ENCODE measurements around the gene PHOSPHO1. TPM values are rescaled to one million over a fixed set of nuclear protein-coding genes. Genes with fewer than 3 reads are reported as not detected.

Gene PHOSPHO1
- total RNA-seq, 2 experiments from 2014 or later, result not detected

- ChIA-PET CTCF (interaction anchor here (0.6 kb wide), 1 partner anchor 1135 kb away, joined by 4 read pairs; no protein-coding TSS in a partner anchor), POLR2A (no interaction called here)
These were observed 18.8 kb upstream of the PHOSPHO1 start for GRCh38 chr17:49249292-49249794.

GRCh38 chr17:49247944-49248343, 17.4 kb upstream of the PHOSPHO1 start:
- ChIA-PET POLR2A (no interaction called here), CTCF (no interaction called here)

- ChIA-PET POLR2A (no interaction called here), CTCF (no interaction called here)
These were observed 14.3 kb upstream of the PHOSPHO1 start for GRCh38 chr17:49244839-49245238.

GRCh38 chr17:49242813-49243212, 12.2 kb upstream of the PHOSPHO1 start:
- ChIA-PET POLR2A (no interaction called here), CTCF (no interaction called here)

- ChIA-PET CTCF (no interaction called here), POLR2A (no interaction called here)
These were observed 11.3 kb upstream of the PHOSPHO1 start for GRCh38 chr17:49241692-49242397.

- ChIA-PET POLR2A (no interaction called here), CTCF (no interaction called here)
These were observed 10.5 kb upstream of the PHOSPHO1 start for GRCh38 chr17:49241040-49241439.

GRCh38 chr17:49240619-49241018, 10.0 kb upstream of the PHOSPHO1 start:
- CTCF ChIA-PET, result no interaction called here
- POLR2A ChIA-PET, result no interaction called here

GRCh38 chr17:49239963-49240362, 9.4 kb upstream of the PHOSPHO1 start:
- CTCF ChIA-PET, result interaction anchor here (0.6 to 1.8 kb wide), 2 partner anchors 13 to 60 kb away, joined by 3 to 5 read pairs; no protein-coding TSS in a partner anchor
- POLR2A ChIA-PET, result no interaction called here

GRCh38 chr17:49235896-49236295, 5.3 kb upstream of the PHOSPHO1 start:
- ChIA-PET CTCF (interaction anchor here (0.6 to 2.3 kb wide), 2 partner anchors 9 to 347 kb away, joined by 6 to 7 read pairs; no protein-coding TSS in a partner anchor), POLR2A (no interaction called here)

- CTCF ChIA-PET, result no interaction called here
- POLR2A ChIA-PET, result no interaction called here
These were observed 4.0 kb upstream of the PHOSPHO1 start for GRCh38 chr17:49234509-49235080.

- POLR2A ChIA-PET, result no interaction called here
- CTCF ChIA-PET, result interaction anchor here (1.0 to 1.4 kb wide), 3 partner anchors 19 to 168 kb away, joined by 3 to 4 read pairs (median 4); no protein-coding TSS in a partner anchor
These were observed 942 bp upstream of the PHOSPHO1 start for GRCh38 chr17:49231563-49231894.

- ChIA-PET POLR2A (interaction anchor here (1.0 to 1.2 kb wide), 2 partner anchors 20 to 38 kb away, joined by 3 to 5 read pairs; partner anchors contain the start of genes ABI3 and GNGT2), CTCF (interaction anchor here (0.7 to 9.8 kb wide), 7 partner anchors 11 to 54 kb away, joined by 3 to 62 read pairs (median 4); no protein-coding TSS in a partner anchor)
These were observed 584 bp downstream of the PHOSPHO1 start for GRCh38 chr17:49229805-49230600.

- ChIA-PET POLR2A (interaction anchor here (1.0 to 1.2 kb wide), 2 partner anchors 19 to 37 kb away, joined by 3 to 5 read pairs; partner anchors contain the start of genes ABI3 and GNGT2), CTCF (interaction anchor here (0.6 to 9.8 kb wide), 8 partner anchors 11 to 128 kb away, joined by 3 to 62 read pairs (median 4); no protein-coding TSS in a partner anchor)
These were observed 1.3 kb downstream of the PHOSPHO1 start for GRCh38 chr17:49229076-49229804.

- POLR2A ChIA-PET, result interaction anchor here (1.1 kb wide), 1 partner anchor 17 kb away, joined by 3 read pairs; the partner anchor contains the start of genes ABI3 and GNGT2
These were observed 2.9 kb downstream of the PHOSPHO1 start for GRCh38 chr17:49227436-49228261.

GRCh38 chr17:49226771-49227435, 3.7 kb downstream of the PHOSPHO1 start:
- ChIA-PET CTCF (interaction anchor here (0.6 to 9.8 kb wide), 14 partner anchors 8 to 238 kb away, joined by 3 to 62 read pairs (median 4); partner anchors contain the start of genes ABI3 and GNGT2), POLR2A (interaction anchor here (1.1 kb wide), 1 partner anchor 37 kb away, joined by 3 read pairs; no protein-coding TSS in a partner anchor)

More at GRCh38 chr17:49227436-49228261, 2.9 kb downstream of the PHOSPHO1 start:
- CTCF ChIA-PET, result interaction anchor here (0.6 to 9.8 kb wide), 16 partner anchors 9 to 275 kb away, joined by 3 to 62 read pairs (median 4); partner anchors contain the start of genes ABI3 and GNGT2

GRCh38 chr17:49225554-49226236, 4.9 kb downstream of the PHOSPHO1 start:
- POLR2A ChIA-PET, result interaction anchor here (0.7 to 1.1 kb wide), 2 partner anchors 34 to 35 kb away, joined by 3 read pairs; no protein-coding TSS in a partner anchor
- CTCF ChIA-PET, result interaction anchor here (1.0 to 9.8 kb wide), 4 partner anchors 13 to 45 kb away, joined by 3 to 62 read pairs (median 29); no protein-coding TSS in a partner anchor

GRCh38 chr17:49224997-49225337, 5.6 kb downstream of the PHOSPHO1 start:
- ChIA-PET CTCF (interaction anchor here (1.3 to 9.8 kb wide), 4 partner anchors 12 to 45 kb away, joined by 6 to 62 read pairs (median 32); no protein-coding TSS in a partner anchor), POLR2A (interaction anchor here (0.7 to 1.2 kb wide), 3 partner anchors 16 to 33 kb away, joined by 3 to 7 read pairs (median 6); no protein-coding TSS in a partner anchor)

Measured in activated CD8-positive, alpha-beta memory T cell treated with anti-CD3 and anti-CD28 coated beads for 36 hours (primary cell).